K562 treated with DMSO at 1 percent for 12 hours (cell line): ENCODE results near the gene CYP4F8. TPM values are rescaled to one million over a fixed set of nuclear protein-coding genes. Genes with fewer than 3 reads are reported as not detected.

Experiments
- total RNA-seq: library from RNA; unstranded; fragments of 300-600 nt; gene quantifications from 2 replicates; pipeline ENCODE4 v1.2.3, GENCODE V29; 2022; ENCODE audit not compliant: insufficient read depth

CYP4F8 gene, protein sequence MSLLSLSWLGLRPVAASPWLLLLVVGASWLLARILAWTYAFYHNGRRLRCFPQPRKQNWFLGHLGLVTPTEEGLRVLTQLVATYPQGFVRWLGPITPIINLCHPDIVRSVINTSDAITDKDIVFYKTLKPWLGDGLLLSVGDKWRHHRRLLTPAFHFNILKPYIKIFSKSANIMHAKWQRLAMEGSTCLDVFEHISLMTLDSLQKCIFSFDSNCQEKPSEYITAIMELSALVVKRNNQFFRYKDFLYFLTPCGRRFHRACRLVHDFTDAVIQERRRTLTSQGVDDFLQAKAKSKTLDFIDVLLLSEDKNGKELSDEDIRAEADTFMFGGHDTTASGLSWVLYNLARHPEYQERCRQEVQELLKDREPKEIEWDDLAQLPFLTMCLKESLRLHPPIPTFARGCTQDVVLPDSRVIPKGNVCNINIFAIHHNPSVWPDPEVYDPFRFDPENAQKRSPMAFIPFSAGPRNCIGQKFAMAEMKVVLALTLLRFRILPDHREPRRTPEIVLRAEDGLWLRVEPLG
- total RNA-seq: not detected in 2 replicates

DNA sequence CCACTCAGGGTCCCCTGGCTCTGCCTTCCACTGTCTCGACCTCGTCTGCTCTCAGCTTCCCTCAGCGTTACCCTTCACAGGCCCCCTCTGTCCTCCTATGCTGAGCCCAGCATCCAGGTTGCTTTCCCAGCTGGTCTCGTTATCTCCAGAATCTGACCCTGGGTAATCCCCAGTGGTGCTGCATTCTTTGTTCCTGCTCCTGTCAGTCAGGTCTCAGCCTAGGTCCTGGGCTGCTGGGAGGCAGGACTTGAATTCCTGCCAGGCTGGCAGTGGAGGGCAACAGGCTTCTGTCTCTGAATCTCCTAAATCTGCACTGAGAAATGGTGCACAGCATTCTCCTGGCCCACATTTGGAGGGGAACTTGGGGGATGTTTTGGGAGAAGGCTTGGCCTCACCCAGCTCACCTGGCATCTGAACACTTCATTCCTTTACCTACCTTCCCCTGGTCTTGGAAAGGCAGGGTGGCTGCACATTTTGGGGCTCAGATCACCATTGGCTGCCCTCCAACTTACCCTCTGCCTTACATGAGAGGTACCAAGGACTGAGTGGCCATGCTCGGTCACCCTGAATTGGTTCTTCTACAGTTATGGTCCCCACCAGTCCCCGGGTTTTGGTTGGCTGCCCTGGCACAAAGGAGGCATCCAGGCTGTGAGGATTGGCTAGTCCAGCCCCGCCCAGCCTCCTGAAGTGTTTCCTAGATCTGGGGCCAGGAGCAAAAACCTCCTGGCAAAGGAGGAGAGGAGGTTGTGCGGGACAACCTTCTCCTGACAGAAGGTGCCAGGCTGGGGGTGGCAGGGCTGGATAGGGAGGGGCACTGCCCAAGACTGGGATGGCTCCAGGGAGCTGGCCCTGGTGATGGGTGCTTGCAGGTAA lies at the start of gene CYP4F8:
CYP4F8 (plus strand) TSS at position 712 of the 873 bp plus-strand sequence. CDS start 399 bp downstream, outside the sequence.

DNA sequence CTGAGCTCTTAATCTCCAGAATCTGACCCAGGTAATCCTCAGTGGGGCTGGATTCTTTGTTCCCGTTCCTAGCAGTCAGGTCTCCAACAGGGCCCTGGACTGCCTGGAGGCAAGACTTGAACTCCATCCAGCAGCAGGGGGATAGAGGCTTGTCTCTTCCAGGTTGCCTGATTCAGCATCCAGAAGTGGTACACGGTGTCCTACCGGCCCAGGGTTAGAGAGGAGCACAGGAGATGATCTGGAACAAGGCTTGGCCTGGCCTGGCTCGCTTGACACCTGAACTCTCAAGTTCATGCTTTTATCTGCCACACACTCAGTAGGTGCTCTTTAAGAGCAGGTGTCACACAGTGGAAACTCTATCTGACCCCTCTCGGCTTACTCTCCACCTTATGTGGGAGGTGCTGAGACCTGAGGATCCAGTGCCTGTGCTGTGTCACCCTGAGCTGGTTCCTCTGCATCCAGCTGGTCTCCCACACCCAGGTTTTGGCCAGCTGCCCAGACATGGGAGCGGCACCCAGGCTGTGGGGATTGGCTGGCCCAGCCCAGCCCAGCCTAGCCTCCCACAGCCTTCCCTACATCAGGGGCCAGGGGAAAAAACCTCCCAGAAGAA lies 25.4 kb downstream of the CYP4F8 start, which contains the start of gene CYP4F3:
CYP4F3 (plus strand) TSS at position 604 of the 610 bp plus-strand sequence. CDS start 519 bp downstream, outside the sequence.

DNA sequence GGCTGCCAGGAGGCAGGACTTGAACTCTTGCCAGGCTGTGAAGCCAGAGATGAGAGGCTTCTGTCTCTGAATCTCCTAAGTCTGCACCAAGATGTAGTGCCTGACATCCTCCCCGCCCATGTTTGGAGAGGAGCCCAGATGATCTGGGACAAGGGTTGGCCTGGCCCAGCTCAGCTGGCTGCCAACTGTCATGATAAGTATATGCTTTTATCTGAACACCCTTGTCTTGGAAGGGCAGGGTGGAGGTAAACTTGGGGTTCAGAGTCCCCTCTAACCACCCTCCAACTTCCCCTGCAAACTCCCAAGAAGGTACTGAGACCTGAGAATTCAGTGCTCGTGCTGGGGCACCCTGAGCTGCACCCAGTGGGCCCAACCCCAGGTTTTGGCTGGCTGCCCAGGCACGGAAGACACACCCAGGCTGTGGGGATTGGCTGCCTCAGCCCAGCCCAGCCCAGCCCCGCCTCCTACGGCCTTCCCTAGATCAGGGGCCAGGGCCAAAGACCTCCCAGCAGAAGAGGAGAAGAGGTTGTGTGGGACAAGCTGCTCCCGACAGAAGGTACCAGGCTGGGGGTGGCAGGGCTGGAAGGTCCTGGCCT lies 57.7 kb downstream of the CYP4F8 start, which contains the start of gene CYP4F12:
CYP4F12 (plus strand) TSS at position 508 of the 596 bp plus-strand sequence. CDS start 443 bp downstream, outside the sequence.

Other genes starting within 250 kb of the CYP4F8 start
- 10.3 and 25.1 TPM in 2 replicates for gene AKAP8, start 235.4 kb upstream of the CYP4F8 start, total RNA-seq
- gene AKAP8L, start 196.2 kb upstream of the CYP4F8 start, total RNA-seq: 82.3 and 115 TPM in 2 replicates
- gene WIZ, start 165.3 kb upstream of the CYP4F8 start, total RNA-seq: 8.5 and 19.7 TPM in 2 replicates
- not detected in 2 replicates for gene RASAL3, start 150.7 kb upstream of the CYP4F8 start, total RNA-seq
- not detected in 2 replicates for gene PGLYRP2, start 135.7 kb upstream of the CYP4F8 start, total RNA-seq
- gene CYP4F22, start 106.7 kb upstream of the CYP4F8 start, total RNA-seq: not detected in 2 replicates
- not detected in 2 replicates for gene CYP4F3, start 25.7 kb downstream of the CYP4F8 start, total RNA-seq
- gene CYP4F12, start 57.9 kb downstream of the CYP4F8 start, total RNA-seq: not detected in 2 replicates
- gene OR10H2, start 112.8 kb downstream of the CYP4F8 start, total RNA-seq: not detected in 2 replicates
- gene OR10H3, start 122.8 kb downstream of the CYP4F8 start, total RNA-seq: not detected in 2 replicates
- not detected in 2 replicates for gene OR10H5, start 172.4 kb downstream of the CYP4F8 start, total RNA-seq
- not detected in 2 replicates for gene OR10H1, start 200.4 kb downstream of the CYP4F8 start, total RNA-seq